Heart right ventricle (tissue), 16 donors: ENCODE data around the gene STPG3. TPM values are rescaled to one million over a fixed set of nuclear protein-coding genes. Genes with fewer than 3 reads are reported as not detected.
A peak's percentile ranks its signal among the peaks of the same experiment; 100 is the strongest.

Experiments used
- ATAC-seq, 8 donors: fragments of 200-7000 bp; cut with Tn5 transposase; one replicate each; pipeline ENCODE4 v1.9.1; 2020; ENCODE audit warnings: mild to moderate bottlenecking in 8 of 8, moderate library complexity in 8 of 8, moderate number of reproducible peaks in 1 of 8
- DNase-seq, 2 donors: peaks; one replicate each; pipeline ENCODE4 v3.0.0-alpha.2; 2020
- H3K27ac ChIP-seq, 10 donors: fragments of 200-600 bp; sonication (generic) in 2 of 10; one replicate each; pipeline versions ENCODE4 v1.5.0 to v1.8.0; 2020 to 2022; ENCODE audit warnings: mild to moderate bottlenecking in 3 of 10
- H3K27me3 ChIP-seq, 7 donors: fragments of 200-600 bp; one replicate each; pipeline ENCODE4 v1.8.0; 2021 to 2022; ENCODE audit warnings: mild to moderate bottlenecking in 2 of 7
- H3K36me3 ChIP-seq, 9 donors: fragments of 200-600 bp; sonication (generic) in 1 of 9; one replicate each; pipeline versions ENCODE4 v1.5.0 to v1.8.0; 2020 to 2022; ENCODE audit warnings: mild to moderate bottlenecking in 2 of 9
- H3K4me1 ChIP-seq, 9 donors: fragments of 200-600 bp; sonication (generic) in 1 of 9; one replicate each; pipeline versions ENCODE4 v1.5.0 to v1.8.0; 2020 to 2022; ENCODE audit warnings: mild to moderate bottlenecking in 4 of 9
- H3K4me3 ChIP-seq, 10 donors: fragments of 200-600 bp; sonication (generic) in 2 of 10; one replicate each; pipeline versions ENCODE4 v1.5.0 to v1.8.0; 2020 to 2022; ENCODE audit warnings: mild to moderate bottlenecking in 7 of 10, moderate library complexity in 2 of 10
- H3K9me3 ChIP-seq, 11 donors: fragments of 200-600 bp in 10 of 11; sonication (generic) in 2 of 11; one replicate each; pipeline versions ENCODE4 v1.5.0 to v1.8.0; 2013 to 2022; ENCODE audit warnings: mild to moderate bottlenecking in 2 of 11, control low read depth in 1 of 11, moderate library complexity in 1 of 11
- WGBS, 2 donors: extraction: QIAGEN DNeasy Blood & Tissue Kit; methylation state at CpG; one replicate each; pipeline ENCODE4 v1.1.7; 2013; ENCODE audit warnings: inconsistent platforms in 1 of 2; 5-methylcytosine and 5-hydroxymethylcytosine counted together
- intact Hi-C, 10 donors: fragments of 100-400 bp; cut with DNase I; formaldehyde crosslinking; loops; one replicate each; pipeline versions ENCODE4 v1.11.1 to v1.14.2; 2022
- polyA plus RNA-seq, 2 donors: library from polyadenylated mRNA; stranded (reverse); fragments of 200-250 nt; gene quantifications; one replicate each; pipeline ENCODE4 v1.2.3, GENCODE V29; 2013
- total RNA-seq, 10 donors: library from RNA; stranded (reverse); fragmentation: NEBNext Ultra II Directional in 3 of 10; extraction: Animal tissue kit (Norgen Biotek cat#: 25700) in 3 of 10; gene quantifications; one replicate each; pipeline versions ENCODE4 v1.2.1 to v1.2.4, GENCODE V29; 2021 to 2023
- TF ChIP-seq, protein P1 (sequence below), 9 donors: fragments of 200-600 bp; sonication (generic) in 2 of 9; IDR thresholded peaks; one replicate each; pipeline versions ENCODE4 v1.5.0 to v1.8.0; 2021 to 2022; ENCODE audit warnings: antibody characterized with exemption in 9 of 9, mild to moderate bottlenecking in 5 of 9, moderate library complexity in 1 of 9
- donor health status: Arrhythmogenic right ventricular cardiomyopathy.
- donor health status: ischemic (EF 13 %, LVEDD 7.1; RV severe dilation, severe dysfunction).
- donor health status: healthy with polysubstance abuse.
- donor health status: DM: no; HTN: yes; CAD: no.
- donor health status: DM: no; HTN: no; CAD: no.
- donor health status: ischemic (EF 25% LVEDD 6.9; RV normal size, moderate dysfunction).
- donor health status: ischemic (EF 25% LVEDD 5.7; RV mildly dilated, moderate dysfunction).
- donor health status: healthy.
- donor health status: DM: yes; HTN: yes; CAD: no.
- donor health status: Ischemic cardiomyopathy.
- donor health status: ischemic (EF 35%, LVEDD 5.7; RV mildly dilated, moderate dysfunction).
- donor health status: nonischemic (EF 11% LVEDD 7.7; RV severe dilation, severe dysfunction).
- donor health status: DM: yes; HTN: yes; CAD: no.
- donor health status: PGD.
- donor health status: ischemic (EF 29% LVEDD 5.4; RV normal size, mild dysfunction).
- donor health status: nonischemic (EF 23%, LVEDD 6.1; RV moderate dilation, normal function).

STPG3 gene
- total and polyA plus RNA-seq, 12 donors, result 0.24 to 0.44 (median 0.32) TPM; not detected in 8

GRCh38 chr9:137300567-137301080 lies 49.5 kb downstream of the STPG3 start:
- Histone ChIP-seq H3K4me1 (peaks cover 10 to 83% (median 66%) of the 10 kb centered on the region in 9 donors), H3K36me3 (peaks cover 0 to 10% (median 0%) of the 10 kb centered on the region in 9 donors), H3K27ac (peak overlapping the region; percentile 70 to 94 (median 90)), H3K9me3 (no peaks in the 10 kb centered on the region), H3K27me3 (peaks cover 0 to 91% (median 8%) of the 10 kb centered on the region in 7 donors), H3K4me3 (peak overlapping the region; percentile 46 to 87 (median 68))
- intact Hi-C loops, result loop anchor here in 3 of 10 donors (5.0 kb wide), 1 partner anchor 107 kb away; no protein-coding TSS in a partner anchor
- DNase-seq (peak; percentile 23 to 35), ATAC-seq (no peak)
- 4 to 5% methylated on average over 25 of the region's 25 CpGs for WGBS, 2 donors
- TF ChIP-seq, protein P1, sequence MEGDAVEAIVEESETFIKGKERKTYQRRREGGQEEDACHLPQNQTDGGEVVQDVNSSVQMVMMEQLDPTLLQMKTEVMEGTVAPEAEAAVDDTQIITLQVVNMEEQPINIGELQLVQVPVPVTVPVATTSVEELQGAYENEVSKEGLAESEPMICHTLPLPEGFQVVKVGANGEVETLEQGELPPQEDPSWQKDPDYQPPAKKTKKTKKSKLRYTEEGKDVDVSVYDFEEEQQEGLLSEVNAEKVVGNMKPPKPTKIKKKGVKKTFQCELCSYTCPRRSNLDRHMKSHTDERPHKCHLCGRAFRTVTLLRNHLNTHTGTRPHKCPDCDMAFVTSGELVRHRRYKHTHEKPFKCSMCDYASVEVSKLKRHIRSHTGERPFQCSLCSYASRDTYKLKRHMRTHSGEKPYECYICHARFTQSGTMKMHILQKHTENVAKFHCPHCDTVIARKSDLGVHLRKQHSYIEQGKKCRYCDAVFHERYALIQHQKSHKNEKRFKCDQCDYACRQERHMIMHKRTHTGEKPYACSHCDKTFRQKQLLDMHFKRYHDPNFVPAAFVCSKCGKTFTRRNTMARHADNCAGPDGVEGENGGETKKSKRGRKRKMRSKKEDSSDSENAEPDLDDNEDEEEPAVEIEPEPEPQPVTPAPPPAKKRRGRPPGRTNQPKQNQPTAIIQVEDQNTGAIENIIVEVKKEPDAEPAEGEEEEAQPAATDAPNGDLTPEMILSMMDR (IDR thresholded peaks at IDR 0.05), result no peak

- TF ChIP-seq, protein P1 (IDR thresholded peaks at IDR 0.05), result peak in 4 of 9 donors; percentile 23 to 50 (median 34)
- intact Hi-C loops, result loop anchor here in 3 of 10 donors (5.0 kb wide), 1 partner anchor 106 kb away; no protein-coding TSS in a partner anchor
- DNase-seq, result peak in 1 of 2 donors; percentile 53
- peak in 1 of 8 donors; percentile 14 for ATAC-seq
- peak overlapping the region; percentile 53 to 87 (median 68) for H3K4me3 ChIP-seq
- H3K27ac ChIP-seq, result peak overlapping the region; percentile 70 to 94 (median 90)
- no peaks in the 10 kb centered on the region for H3K9me3 ChIP-seq
- H3K27me3 ChIP-seq, result peaks cover 0 to 92% (median 6%) of the 10 kb centered on the region in 7 donors
- WGBS, 2 donors, result 1% methylated on average over 100 to 115 of the region's 115 CpGs
- peaks cover 15 to 85% (median 72%) of the 10 kb centered on the region in 9 donors for H3K4me1 ChIP-seq
- peaks cover 0 to 10% (median 0%) of the 10 kb centered on the region in 9 donors for H3K36me3 ChIP-seq
These were observed 50.2 kb downstream of the STPG3 start for GRCh38 chr9:137301081-137301947.

GRCh38 chr9:137302118-137302448 lies 51.0 kb downstream of the STPG3 start, which contains the start of gene NRARP:
Gene NRARP, minus strand, starts transcription at chr9:137302271. Its CDS starts 343 bp downstream, at chr9:137301928.
- no peaks in the 10 kb centered on the region for H3K9me3 ChIP-seq
- H3K36me3 ChIP-seq, result peaks cover 0 to 10% (median 0%) of the 10 kb centered on the region in 9 donors
- H3K4me1 ChIP-seq, result peaks cover 13 to 85% (median 74%) of the 10 kb centered on the region in 9 donors
- 0 to 1% methylated on average over 25 to 59 of the region's 60 CpGs for WGBS, 2 donors
- DNase-seq (peak; percentile 92), ATAC-seq (peak; percentile 39 to 75 (median 62))
- H3K4me3 ChIP-seq, result peak within 1 kb of the TSS; percentile 53 to 87 (median 68)
- intact Hi-C loops, result loop anchor here in 3 of 10 donors (5.0 kb wide), 1 partner anchor 105 kb away; no protein-coding TSS in a partner anchor
- TF ChIP-seq, protein P1 (IDR thresholded peaks at IDR 0.05), result no peak
- peak within 1 kb of the TSS; percentile 70 to 96 (median 91) for H3K27ac ChIP-seq
- peaks cover 0 to 92% (median 7%) of the 10 kb centered on the region in 7 donors for H3K27me3 ChIP-seq
